ENCODE measurements around the gene SNX2. TPM values are rescaled to one million over a fixed set of nuclear protein-coding genes. Genes with fewer than 3 reads are reported as not detected.

The SNX2 gene
- total RNA-seq, 4 donors from 2014 or later, result 27.3 to 337 (median 69.6) TPM

GRCh38 chr5:122779451-122779850 is 4.6 kb downstream of the SNX2 start:
- H3K27me3 ChIP-seq, result no peaks in the 10 kb centered on the region
- peaks cover 6 to 37% (median 18%) of the 10 kb centered on the region in 4 donors for H3K4me1 ChIP-seq
- intact Hi-C loops (cut with DNase I; ENCODE audit: low total_unique reads) (no loop called here), in situ Hi-C loops (cut with MboI; ENCODE audit: low pct_ligation_motif_present in 1 of 4, low pct_unique_long_range_greater_than_20kb in 1 of 4, low sequenced_read_pairs in 3 of 4) (no loop called here)
- TF ChIP-seq POLR2A (IDR thresholded peaks at IDR 0.05) (no peak), EP300 (IDR thresholded peaks at IDR 0.05; ENCODE audit: low read depth) (no peak), POLR2AphosphoS5 (IDR thresholded peaks at IDR 0.05) (no peak), CTCF (IDR thresholded peaks at IDR 0.05) (no peak)
- no peaks in the 10 kb centered on the region for H3K36me3 ChIP-seq
- H3K27ac ChIP-seq, result no peak overlapping the region
- 73 to 75% methylated on average over 4 of the region's 4 CpGs for WGBS, 2 donors (ENCODE audit: low coverage in 1 of 2)
- H3K9me3 ChIP-seq, result no peaks in the 10 kb centered on the region
- no peak overlapping the region for H3K4me3 ChIP-seq
- DNase-seq, result no peak

- peaks cover 6 to 35% (median 18%) of the 10 kb centered on the region in 4 donors for H3K4me1 ChIP-seq
- no peaks in the 10 kb centered on the region for H3K27me3 ChIP-seq
- intact Hi-C loops (cut with DNase I; ENCODE audit: low total_unique reads) (no loop called here), in situ Hi-C loops (cut with MboI; ENCODE audit: low pct_ligation_motif_present in 1 of 4, low pct_unique_long_range_greater_than_20kb in 1 of 4, low sequenced_read_pairs in 3 of 4) (no loop called here)
- no peak for DNase-seq
- TF ChIP-seq POLR2A (IDR thresholded peaks at IDR 0.05) (no peak), POLR2AphosphoS5 (IDR thresholded peaks at IDR 0.05) (no peak), EP300 (IDR thresholded peaks at IDR 0.05; ENCODE audit: low read depth) (no peak), CTCF (IDR thresholded peaks at IDR 0.05) (no peak)
- 88 to 92% methylated on average over 4 of the region's 4 CpGs for WGBS, 2 donors (ENCODE audit: low coverage in 1 of 2)
- no peak overlapping the region for H3K27ac ChIP-seq
- H3K36me3 ChIP-seq, result no peaks in the 10 kb centered on the region
- no peak overlapping the region for H3K4me3 ChIP-seq
- H3K9me3 ChIP-seq, result peaks cover 2 to 7% of the 10 kb centered on the region in 2 donors
Measured at GRCh38 chr5:122780296-122780695, 5.4 kb downstream of the SNX2 start.

GRCh38 chr5:122781465-122781864 is 6.6 kb downstream of the SNX2 start:
- Histone ChIP-seq H3K4me1 (peaks cover 2 to 29% (median 14%) of the 10 kb centered on the region in 4 donors), H3K36me3 (no peaks in the 10 kb centered on the region), H3K4me3 (no peak overlapping the region), H3K9me3 (peaks cover 5 to 15% of the 10 kb centered on the region in 2 donors), H3K27ac (no peak overlapping the region), H3K27me3 (no peaks in the 10 kb centered on the region)
- DNase-seq, result no peak
- TF ChIP-seq POLR2A (IDR thresholded peaks at IDR 0.05) (no peak), EP300 (IDR thresholded peaks at IDR 0.05; ENCODE audit: low read depth) (no peak), POLR2AphosphoS5 (IDR thresholded peaks at IDR 0.05) (no peak), CTCF (IDR thresholded peaks at IDR 0.05) (no peak)
- 100% methylated on average over 1 of the region's 1 CpG for WGBS, 2 donors (ENCODE audit: low coverage in 1 of 2)
- in situ Hi-C loops (cut with MboI; ENCODE audit: low pct_ligation_motif_present in 1 of 4, low pct_unique_long_range_greater_than_20kb in 1 of 4, low sequenced_read_pairs in 3 of 4) (no loop called here), intact Hi-C loops (cut with DNase I; ENCODE audit: low total_unique reads) (no loop called here)

GRCh38 chr5:122785294-122785693 is 10.4 kb downstream of the SNX2 start:
- TF ChIP-seq CTCF (IDR thresholded peaks at IDR 0.05) (no peak), POLR2AphosphoS5 (IDR thresholded peaks at IDR 0.05) (no peak), POLR2A (IDR thresholded peaks at IDR 0.05) (no peak), EP300 (IDR thresholded peaks at IDR 0.05; ENCODE audit: low read depth) (no peak)

More at GRCh38 chr5:122785294-122785693, 10.4 kb downstream of the SNX2 start:
- intact Hi-C loops (cut with DNase I; ENCODE audit: low total_unique reads) (no loop called here), in situ Hi-C loops (cut with MboI; ENCODE audit: low pct_ligation_motif_present in 1 of 4, low pct_unique_long_range_greater_than_20kb in 1 of 4, low sequenced_read_pairs in 3 of 4) (no loop called here)
- H3K9me3 ChIP-seq, result peaks cover 5 to 15% of the 10 kb centered on the region in 2 donors
- WGBS, 2 donors (ENCODE audit: low coverage in 1 of 2), result 100% methylated on average over 1 of the region's 1 CpG
- H3K4me3 ChIP-seq, result no peak overlapping the region
- no peaks in the 10 kb centered on the region for H3K36me3 ChIP-seq
- peaks cover 0 to 18% (median 2%) of the 10 kb centered on the region in 4 donors for H3K4me1 ChIP-seq
- no peaks in the 10 kb centered on the region for H3K27me3 ChIP-seq
- no peak overlapping the region for H3K27ac ChIP-seq
- DNase-seq, result no peak
